ENCODE results near the gene ZNF22.

DNA sequence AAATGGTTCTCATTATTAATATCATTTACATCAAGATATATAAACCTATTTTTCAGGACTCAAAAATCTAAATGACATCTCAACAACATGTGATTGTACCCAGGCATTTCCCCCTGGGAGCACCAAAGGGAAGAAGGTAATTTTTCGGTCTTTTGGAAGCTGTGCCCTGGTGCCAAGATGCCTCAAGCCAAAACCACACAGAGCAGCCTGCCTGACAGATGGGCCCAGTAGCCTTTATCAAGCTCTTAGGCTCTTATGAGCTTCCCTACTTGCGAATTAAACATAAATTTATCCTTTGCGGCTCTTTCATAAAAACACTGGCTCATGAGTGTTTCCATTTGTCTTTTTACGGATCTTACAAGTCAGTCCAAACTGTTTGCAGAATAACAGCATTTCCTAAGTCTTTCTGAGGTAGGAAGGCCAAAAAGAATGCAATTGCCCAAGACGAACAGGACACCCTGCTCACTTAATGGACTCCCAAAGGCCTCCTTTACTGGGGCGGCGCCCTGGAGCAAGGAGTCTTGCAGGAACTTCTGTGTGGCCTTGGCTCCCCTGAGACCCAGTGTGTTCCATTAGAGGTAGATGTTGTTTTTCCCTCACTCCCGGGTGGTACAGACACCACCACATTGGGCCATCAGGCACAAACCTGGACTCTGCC, 45.2 kb upstream of the ZNF22 start:
- TF ChIP-seq POLR2A (IDR thresholded peaks at IDR 0.05; ENCODE audit: low read depth, low read length) (no peak), POLR2AphosphoS5 (IDR thresholded peaks at IDR 0.05; ENCODE audit: low read depth, low read length) (no peak)

All from GM12892 (cell line).